Upper lobe of left lung (tissue), 6 donors: ENCODE measurements around the gene HAUS3. TPM values are rescaled to one million over a fixed set of nuclear protein-coding genes. Genes with fewer than 3 reads are reported as not detected.
A peak's percentile ranks its signal among the peaks of the same experiment; 100 is the strongest.

Experiments
- ATAC-seq, 2 donors: fragments of 200-7000 bp; cut with Tn5 transposase; one replicate each; pipeline ENCODE4 v1.9.1; 2022; ENCODE audit warnings: mild to moderate bottlenecking in 2 of 2, moderate library complexity in 2 of 2; ENCODE audit not compliant: low FRiP score in 2 of 2
- DNase-seq, 2 donors: peaks; one replicate each; pipeline ENCODE4 v3.0.0-alpha.2; 2019 to 2020
- H3K27ac ChIP-seq, 4 donors: fragments of 200-600 bp; sonication (generic); one replicate each; pipeline ENCODE4 v1.5.1; 2016 to 2019
- H3K27me3 ChIP-seq, 4 donors: fragments of 200-600 bp; sonication (generic); one replicate each; pipeline ENCODE4 v1.5.1; 2017 to 2019
- H3K36me3 ChIP-seq, 4 donors: fragments of 200-600 bp; sonication (generic); one replicate each; pipeline ENCODE4 v1.5.1; 2016 to 2019
- H3K4me1 ChIP-seq, 4 donors: fragments of 200-600 bp; sonication (generic); one replicate each; pipeline ENCODE4 v1.5.1; 2018 to 2019
- H3K4me3 ChIP-seq, 4 donors: fragments of 200-600 bp; sonication (generic); one replicate each; pipeline ENCODE4 v1.5.1; 2017 to 2019; ENCODE audit warnings: mild to moderate bottlenecking in 2 of 4, moderate library complexity in 1 of 4
- H3K9me3 ChIP-seq, 4 donors: fragments of 200-600 bp; sonication (generic); one replicate each; pipeline ENCODE4 v1.5.1; 2018 to 2019
- CTCF ChIP-seq, 6 experiments: fragments of 450-650 bp in 4 of 6; fragments of 200-600 bp in 2 of 6; sonication (generic) in 2 of 6; IDR thresholded peaks; one replicate each; pipeline ENCODE4 v1.5.1; 2016 to 2019; ENCODE audit warnings: antibody characterized with exemption in 6 of 6
- EP300 ChIP-seq, 4 donors: sonication (generic); formaldehyde crosslinking; IDR thresholded peaks; one replicate each; pipeline ENCODE4 v1.5.1; 2017; ENCODE audit warnings: antibody characterized with exemption in 4 of 4, control low read depth in 2 of 4
- POLR2A ChIP-seq, 4 donors: fragments of 450-650 bp; IDR thresholded peaks; one replicate each; pipeline ENCODE4 v1.5.1; 2016 to 2017; ENCODE audit warnings: antibody characterized with exemption in 4 of 4, mild to moderate bottlenecking in 2 of 4
- POLR2AphosphoS5 ChIP-seq, 2 donors: sonication (generic); formaldehyde crosslinking; IDR thresholded peaks; one replicate each; pipeline ENCODE4 v1.5.1; 2017; ENCODE audit warnings: antibody characterized with exemption in 2 of 2
- WGBS, 2 donors: methylation state at CpG; one replicate each; pipeline ENCODE4 v1.1.5; 2017 to 2018; 5-methylcytosine and 5-hydroxymethylcytosine counted together
- total RNA-seq, 6 donors: library from RNA; depleted of rRNA in 4 of 6; stranded (reverse); fragments of >200 nt in 4 of 6; gene quantifications; one replicate each; pipeline versions ENCODE4 v1.1.0 to v1.2.1, GENCODE V29; 2016 to 2021
- donor health status: DM: no; HTN: no; CAD: no; lungs with moderate emphysema.
- donor health status: DM: no; HTN: yes; CAD: no; lungs with severe emphysema.

The HAUS3 gene
- total RNA-seq, 6 donors from 2014 or later: 8.2 to 21.0 (median 12.5) TPM

- H3K27ac ChIP-seq: peak overlapping the region in 2 of 4 donors; percentile 17 to 68
- WGBS, 2 donors: 90 to 91% methylated on average over 14 to 30 of the region's 30 CpGs
- no peaks in the 10 kb centered on the region for H3K9me3 ChIP-seq
- DNase-seq (peak; percentile 17 to 76), ATAC-seq (no peak)
- peaks cover 18 to 81% (median 75%) of the 10 kb centered on the region in 4 donors for H3K36me3 ChIP-seq
- H3K4me3 ChIP-seq: no peak overlapping the region
- H3K27me3 ChIP-seq: no peaks in the 10 kb centered on the region
- peaks cover 27 to 62% (median 32%) of the 10 kb centered on the region in 4 donors for H3K4me1 ChIP-seq
- TF ChIP-seq POLR2A (IDR thresholded peaks at IDR 0.05): no peak
- no peak for TF ChIP-seq POLR2AphosphoS5 (IDR thresholded peaks at IDR 0.05)
- no peak for TF ChIP-seq EP300 (IDR thresholded peaks at IDR 0.05)
- TF ChIP-seq CTCF (IDR thresholded peaks at IDR 0.05): no peak
Observed at GRCh38 chr4:2250357-2251072, 8.6 kb upstream of the HAUS3 start.

- Histone ChIP-seq H3K4me3 (no peak overlapping the region), H3K27ac (peak overlapping the region in 2 of 4 donors; percentile 67 to 68), H3K36me3 (peaks cover 18 to 74% (median 70%) of the 10 kb centered on the region in 4 donors), H3K4me1 (peaks cover 27 to 62% (median 32%) of the 10 kb centered on the region in 4 donors), H3K9me3 (no peaks in the 10 kb centered on the region), H3K27me3 (no peaks in the 10 kb centered on the region)
- 88 to 89% methylated on average over 25 of the region's 26 CpGs for WGBS, 2 donors
- DNase-seq (peak; percentile 19 to 57), ATAC-seq (no peak)
- TF ChIP-seq CTCF (IDR thresholded peaks at IDR 0.05): no peak
- TF ChIP-seq EP300 (IDR thresholded peaks at IDR 0.05): no peak
- no peak for TF ChIP-seq POLR2A (IDR thresholded peaks at IDR 0.05)
- no peak for TF ChIP-seq POLR2AphosphoS5 (IDR thresholded peaks at IDR 0.05)
Observed at GRCh38 chr4:2249526-2250356, 7.8 kb upstream of the HAUS3 start.

- Histone ChIP-seq H3K4me1 (peaks cover 27 to 58% (median 32%) of the 10 kb centered on the region in 4 donors), H3K27ac (peak overlapping the region in 2 of 4 donors; percentile 67 to 68), H3K9me3 (no peaks in the 10 kb centered on the region), H3K4me3 (no peak overlapping the region), H3K27me3 (no peaks in the 10 kb centered on the region), H3K36me3 (peaks cover 18 to 66% (median 62%) of the 10 kb centered on the region in 4 donors)
- DNase-seq (peak; percentile 20 to 67), ATAC-seq (no peak)
- TF ChIP-seq POLR2AphosphoS5 (IDR thresholded peaks at IDR 0.05) (no peak), CTCF (IDR thresholded peaks at IDR 0.05) (no peak), EP300 (IDR thresholded peaks at IDR 0.05) (no peak), POLR2A (IDR thresholded peaks at IDR 0.05) (no peak)
- 63 to 65% methylated on average over 1 to 6 of the region's 10 CpGs for WGBS, 2 donors
Observed at GRCh38 chr4:2248821-2249261, 6.9 kb upstream of the HAUS3 start.

GRCh38 chr4:2248044-2248780 is 6.3 kb upstream of the HAUS3 start:
- H3K4me1 ChIP-seq: peaks cover 28 to 58% (median 30%) of the 10 kb centered on the region in 4 donors
- ATAC-seq: no peak
- TF ChIP-seq POLR2AphosphoS5 (IDR thresholded peaks at IDR 0.05) (no peak), EP300 (IDR thresholded peaks at IDR 0.05) (no peak), CTCF (IDR thresholded peaks at IDR 0.05) (no peak), POLR2A (IDR thresholded peaks at IDR 0.05) (no peak)

More at GRCh38 chr4:2248044-2248780, 6.3 kb upstream of the HAUS3 start:
- WGBS, 2 donors: 88 to 89% methylated on average over 18 to 19 of the region's 21 CpGs
- Histone ChIP-seq H3K4me3 (no peak overlapping the region), H3K36me3 (peaks cover 18 to 60% (median 55%) of the 10 kb centered on the region in 4 donors), H3K27me3 (no peaks in the 10 kb centered on the region), H3K27ac (peak overlapping the region in 2 of 4 donors; percentile 67 to 68), H3K9me3 (no peaks in the 10 kb centered on the region)
- DNase-seq: peak in 1 of 2 donors; percentile 61
